WTC11 (cell line): Measurements from ENCODE around the gene GPR84. TPM values are rescaled to one million over a fixed set of nuclear protein-coding genes. Genes with fewer than 3 reads are reported as not detected.

Experiments
- ATAC-seq: fragments of 200-7000 bp; cut with Tn5 transposase; 2 replicates; pipeline ENCODE4 v1.10.0; 2021; ENCODE audit warnings: mild to moderate bottlenecking, moderate library complexity
- CTCF ChIA-PET: fragments of 300-600 bp; sonication (Branson Sonifier 250); formaldehyde crosslinking; loops from one replicate; lab custom pipeline; 2021; ENCODE audit warnings: antibody characterized with exemption; lab: Charles Lee
- POLR2A ChIA-PET: fragments of 350-600 bp; sonication (Branson Sonifier 250); formaldehyde crosslinking; loops from one replicate; lab custom pipeline; 2021; ENCODE audit warnings: antibody characterized with exemption; lab: Charles Lee
- DNase-seq: peaks from one replicate; pipeline ENCODE4 v3.0.0; 2021; ENCODE audit warnings: low spot score
- H3K27ac Mint-ChIP-seq: 2 replicates; pipeline ENCODE4 v1.8.0; 2021; ENCODE audit warnings: mixed read lengths
- H3K27me3 Mint-ChIP-seq: 2 replicates; pipeline ENCODE4 v1.8.0; 2021; ENCODE audit warnings: low read depth, mild to moderate bottlenecking, moderate library complexity, mixed read lengths
- H3K36me3 Mint-ChIP-seq: 2 replicates; pipeline ENCODE4 v1.8.0; 2021; ENCODE audit warnings: mixed read lengths
- H3K4me1 Mint-ChIP-seq: 2 replicates; pipeline ENCODE4 v1.8.0; 2022; ENCODE audit warnings: mixed read lengths
- H3K4me3 Mint-ChIP-seq: 2 replicates; pipeline ENCODE4 v1.8.0; 2021; ENCODE audit warnings: mild to moderate bottlenecking, moderate library complexity, mixed read lengths
- H3K9me3 Mint-ChIP-seq: 2 replicates; pipeline ENCODE4 v1.8.0; 2021; ENCODE audit warnings: mixed read lengths
- CBFB ChIP-seq: sonication (generic); formaldehyde crosslinking; IDR thresholded peaks from 2 replicates; pipeline ENCODE4 v1.8.1; 2022; ENCODE audit warnings: mild to moderate bottlenecking, low read depth, missing genetic modification reagents
- CREM ChIP-seq: sonication (generic); formaldehyde crosslinking; IDR thresholded peaks from 2 replicates; pipeline ENCODE4 v1.8.1; 2022; ENCODE audit warnings: mild to moderate bottlenecking, missing genetic modification reagents, moderate library complexity
- ETV6 ChIP-seq: sonication (generic); formaldehyde crosslinking; IDR thresholded peaks from 2 replicates; pipeline ENCODE4 v1.8.1; 2022; ENCODE audit warnings: mild to moderate bottlenecking, missing genetic modification reagents
- FOXK1 ChIP-seq: sonication (generic); formaldehyde crosslinking; IDR thresholded peaks from 2 replicates; pipeline ENCODE4 v1.8.0; 2022; ENCODE audit warnings: mild to moderate bottlenecking, moderate library complexity, missing genetic modification reagents
- GRHL2 ChIP-seq: fragments of 250-450 bp; sonication (Bioruptor Pico); IDR thresholded peaks from 2 replicates; pipeline ENCODE4 v1.8.0; 2022; ENCODE audit warnings: mild to moderate bottlenecking, moderate library complexity; ENCODE audit not compliant: insufficient replicate concordance, severe bottlenecking
- MAX ChIP-seq: sonication (generic); formaldehyde crosslinking; IDR thresholded peaks from 2 replicates; pipeline ENCODE4 v1.8.0; 2022; ENCODE audit warnings: mild to moderate bottlenecking, missing genetic modification reagents
- MYBL2 ChIP-seq: sonication (generic); formaldehyde crosslinking; IDR thresholded peaks from 2 replicates; pipeline ENCODE4 v1.8.1; 2023; ENCODE audit warnings: mild to moderate bottlenecking, moderate library complexity, missing genetic modification reagents
- PRDM15 ChIP-seq: sonication (generic); formaldehyde crosslinking; IDR thresholded peaks from 2 replicates; pipeline ENCODE4 v1.8.0; 2022; ENCODE audit warnings: missing genetic modification reagents
- SOX15 ChIP-seq: fragments of 250-450 bp; sonication (Bioruptor Pico); IDR thresholded peaks from 2 replicates; pipeline ENCODE4 v1.9.0; 2021; ENCODE audit warnings: mild to moderate bottlenecking
- TEAD4 ChIP-seq: sonication (generic); formaldehyde crosslinking; IDR thresholded peaks from 2 replicates; pipeline ENCODE4 v1.8.0; 2022; ENCODE audit warnings: mild to moderate bottlenecking, missing genetic modification reagents
- ZNF121 ChIP-seq: sonication (generic); formaldehyde crosslinking; IDR thresholded peaks from 2 replicates; pipeline ENCODE4 v1.8.0; 2023; ENCODE audit warnings: missing genetic modification reagents
- ZNF138 ChIP-seq: sonication (generic); formaldehyde crosslinking; conservative IDR thresholded peaks from 2 replicates; pipeline ENCODE4 v1.8.1; 2022; ENCODE audit warnings: mild to moderate bottlenecking, moderate library complexity, missing genetic modification reagents
- ZNF263 ChIP-seq: sonication (generic); formaldehyde crosslinking; IDR thresholded peaks from 2 replicates; pipeline ENCODE4 v1.8.1; 2022; ENCODE audit warnings: low read depth, mild to moderate bottlenecking, moderate library complexity, missing genetic modification reagents
- total RNA-seq: library from RNA; stranded (reverse); gene quantifications from 3 replicates; pipeline ENCODE4 v1.2.3, GENCODE V29; 2021
- TF ChIP-seq, protein P1 (sequence below): sonication (generic); formaldehyde crosslinking; IDR thresholded peaks from 2 replicates; pipeline ENCODE4 v1.8.1; 2023; ENCODE audit warnings: mild to moderate bottlenecking, missing genetic modification reagents
- TF ChIP-seq, protein P2 (sequence below): sonication (generic); formaldehyde crosslinking; IDR thresholded peaks from 2 replicates; pipeline ENCODE4 v1.8.1; 2022; ENCODE audit warnings: missing genetic modification reagents, borderline replicate concordance
- TF ChIP-seq, protein P3 (sequence below): fragments of 250-450 bp; sonication (Bioruptor Pico); IDR thresholded peaks from 2 replicates; pipeline ENCODE4 v2.1.2; 2022; ENCODE audit warnings: mild to moderate bottlenecking, moderate library complexity
- TF ChIP-seq, protein P4 (sequence below): fragments of 250-450 bp; sonication (Bioruptor Pico); IDR thresholded peaks from 2 replicates; pipeline ENCODE4 v1.9.0; 2021; ENCODE audit warnings: mild to moderate bottlenecking, borderline replicate concordance

Gene GPR84
- total RNA-seq, 1 experiment from 2014 or later = 0.13 TPM

GRCh38 chr12:54372113-54372806, 8.0 kb upstream of the GPR84 start:
- Mint-ChIP-seq H3K9me3 (no peaks in the 10 kb centered on the region), H3K4me3 (no peak overlapping the region), H3K36me3 (peaks cover 22% of the 10 kb centered on the region), H3K27me3 (peaks cover 34% of the 10 kb centered on the region), H3K27ac (no peak overlapping the region), H3K4me1 (peaks cover 24% of the 10 kb centered on the region)
- ATAC-seq (no peak), DNase-seq (no peak)
- TF ChIP-seq, protein P1, sequence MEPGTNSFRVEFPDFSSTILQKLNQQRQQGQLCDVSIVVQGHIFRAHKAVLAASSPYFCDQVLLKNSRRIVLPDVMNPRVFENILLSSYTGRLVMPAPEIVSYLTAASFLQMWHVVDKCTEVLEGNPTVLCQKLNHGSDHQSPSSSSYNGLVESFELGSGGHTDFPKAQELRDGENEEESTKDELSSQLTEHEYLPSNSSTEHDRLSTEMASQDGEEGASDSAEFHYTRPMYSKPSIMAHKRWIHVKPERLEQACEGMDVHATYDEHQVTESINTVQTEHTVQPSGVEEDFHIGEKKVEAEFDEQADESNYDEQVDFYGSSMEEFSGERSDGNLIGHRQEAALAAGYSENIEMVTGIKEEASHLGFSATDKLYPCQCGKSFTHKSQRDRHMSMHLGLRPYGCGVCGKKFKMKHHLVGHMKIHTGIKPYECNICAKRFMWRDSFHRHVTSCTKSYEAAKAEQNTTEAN (CRISPR knock-in tag) = no peak
- TF ChIP-seq ZNF121 = no peak
- CTCF ChIA-PET = interaction anchor here (0.5 to 2.9 kb wide), 2 partner anchors 13 to 46 kb away, joined by 4 to 67 read pairs; no protein-coding TSS in a partner anchor
- POLR2A ChIA-PET = no interaction called here

DNA sequence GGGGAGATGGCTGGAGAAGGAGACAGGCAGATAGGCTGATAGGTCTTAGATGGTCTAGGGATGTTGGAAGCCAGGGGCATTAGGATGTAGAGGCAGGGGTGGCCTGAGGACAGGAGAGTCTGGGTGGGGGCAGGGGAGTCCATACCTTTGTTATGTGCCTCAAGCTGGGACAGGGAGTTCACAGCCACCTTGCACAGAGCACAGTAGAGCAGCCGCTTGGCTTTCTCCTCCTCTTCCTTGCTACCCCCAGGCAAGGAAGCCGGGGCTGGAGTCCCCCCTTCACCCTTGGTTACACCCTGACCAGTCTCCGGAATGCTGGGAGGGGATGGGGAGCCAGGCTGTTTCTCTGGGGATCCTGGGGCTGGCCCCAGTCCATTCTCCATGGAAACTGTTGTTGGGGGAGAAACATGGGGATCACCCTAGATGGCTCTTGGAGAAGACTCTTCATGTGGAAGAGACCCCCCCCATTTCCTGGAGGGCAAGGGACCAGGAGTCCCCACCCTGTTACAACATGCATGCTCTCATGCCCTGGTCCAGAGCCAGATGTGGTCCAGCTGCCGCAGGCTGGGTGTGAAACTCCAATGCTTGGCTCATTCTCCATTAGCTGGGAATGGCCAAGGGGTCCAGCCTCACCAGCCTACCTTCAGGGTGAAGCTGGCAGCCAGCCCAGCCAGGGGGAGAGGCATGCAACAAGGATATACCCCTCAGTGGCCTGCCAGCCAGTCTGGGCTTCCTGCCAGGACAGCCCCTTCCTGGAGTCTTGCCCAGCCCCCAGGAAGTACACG, 7.2 kb upstream of the GPR84 start:
- peak overlapping the region; percentile 63; the same call in 1 of the 2 replicates for H3K4me3 Mint-ChIP-seq
- H3K27me3 Mint-ChIP-seq = peaks cover 34% of the 10 kb centered on the region
- ChIA-PET POLR2A (no interaction called here), CTCF (interaction anchor here (0.5 to 2.9 kb wide), 22 partner anchors 9 to 533 kb away, joined by 3 to 167 read pairs (median 8); partner anchors contain the start of genes NCKAP1L and ZNF385A)
- ATAC-seq (no peak), DNase-seq (no peak)
- peaks cover 20% of the 10 kb centered on the region for H3K36me3 Mint-ChIP-seq
- peaks cover 24% of the 10 kb centered on the region for H3K4me1 Mint-ChIP-seq
- no peaks in the 10 kb centered on the region for H3K9me3 Mint-ChIP-seq
- no peak for TF ChIP-seq MYBL2 (CRISPR knock-in tag)
- no peak for TF ChIP-seq SOX15 (CRISPR knock-in tag)
- TF ChIP-seq ETV6 (CRISPR knock-in tag) = no peak
- TF ChIP-seq, protein P2, sequence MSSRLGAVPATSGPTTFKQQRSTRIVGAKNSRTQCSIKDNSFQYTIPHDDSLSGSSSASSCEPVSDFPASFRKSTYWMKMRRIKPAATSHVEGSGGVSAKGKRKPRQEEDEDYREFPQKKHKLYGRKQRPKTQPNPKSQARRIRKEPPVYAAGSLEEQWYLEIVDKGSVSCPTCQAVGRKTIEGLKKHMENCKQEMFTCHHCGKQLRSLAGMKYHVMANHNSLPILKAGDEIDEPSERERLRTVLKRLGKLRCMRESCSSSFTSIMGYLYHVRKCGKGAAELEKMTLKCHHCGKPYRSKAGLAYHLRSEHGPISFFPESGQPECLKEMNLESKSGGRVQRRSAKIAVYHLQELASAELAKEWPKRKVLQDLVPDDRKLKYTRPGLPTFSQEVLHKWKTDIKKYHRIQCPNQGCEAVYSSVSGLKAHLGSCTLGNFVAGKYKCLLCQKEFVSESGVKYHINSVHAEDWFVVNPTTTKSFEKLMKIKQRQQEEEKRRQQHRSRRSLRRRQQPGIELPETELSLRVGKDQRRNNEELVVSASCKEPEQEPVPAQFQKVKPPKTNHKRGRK (CRISPR knock-in tag) = no peak
- TF ChIP-seq, protein P3, sequence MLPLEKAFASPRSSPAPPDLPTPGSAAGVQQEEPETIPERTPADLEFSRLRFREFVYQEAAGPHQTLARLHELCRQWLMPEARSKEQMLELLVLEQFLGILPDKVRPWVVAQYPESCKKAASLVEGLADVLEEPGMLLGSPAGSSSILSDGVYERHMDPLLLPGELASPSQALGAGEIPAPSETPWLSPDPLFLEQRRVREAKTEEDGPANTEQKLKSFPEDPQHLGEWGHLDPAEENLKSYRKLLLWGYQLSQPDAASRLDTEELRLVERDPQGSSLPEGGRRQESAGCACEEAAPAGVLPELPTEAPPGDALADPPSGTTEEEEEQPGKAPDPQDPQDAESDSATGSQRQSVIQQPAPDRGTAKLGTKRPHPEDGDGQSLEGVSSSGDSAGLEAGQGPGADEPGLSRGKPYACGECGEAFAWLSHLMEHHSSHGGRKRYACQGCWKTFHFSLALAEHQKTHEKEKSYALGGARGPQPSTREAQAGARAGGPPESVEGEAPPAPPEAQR (CRISPR knock-in tag) = no peak
- no peak for TF ChIP-seq FOXK1
- no peak for TF ChIP-seq CBFB (CRISPR knock-in tag)
- TF ChIP-seq CREM (CRISPR knock-in tag) = no peak
- TF ChIP-seq GRHL2 = no peak
- no peak for TF ChIP-seq ZNF263 (CRISPR knock-in tag)
- TF ChIP-seq MAX (CRISPR knock-in tag) = no peak
- TF ChIP-seq ZNF138 (CRISPR knock-in tag) = no peak
- no peak for TF ChIP-seq PRDM15 (CRISPR knock-in tag)
- TF ChIP-seq, protein P4, sequence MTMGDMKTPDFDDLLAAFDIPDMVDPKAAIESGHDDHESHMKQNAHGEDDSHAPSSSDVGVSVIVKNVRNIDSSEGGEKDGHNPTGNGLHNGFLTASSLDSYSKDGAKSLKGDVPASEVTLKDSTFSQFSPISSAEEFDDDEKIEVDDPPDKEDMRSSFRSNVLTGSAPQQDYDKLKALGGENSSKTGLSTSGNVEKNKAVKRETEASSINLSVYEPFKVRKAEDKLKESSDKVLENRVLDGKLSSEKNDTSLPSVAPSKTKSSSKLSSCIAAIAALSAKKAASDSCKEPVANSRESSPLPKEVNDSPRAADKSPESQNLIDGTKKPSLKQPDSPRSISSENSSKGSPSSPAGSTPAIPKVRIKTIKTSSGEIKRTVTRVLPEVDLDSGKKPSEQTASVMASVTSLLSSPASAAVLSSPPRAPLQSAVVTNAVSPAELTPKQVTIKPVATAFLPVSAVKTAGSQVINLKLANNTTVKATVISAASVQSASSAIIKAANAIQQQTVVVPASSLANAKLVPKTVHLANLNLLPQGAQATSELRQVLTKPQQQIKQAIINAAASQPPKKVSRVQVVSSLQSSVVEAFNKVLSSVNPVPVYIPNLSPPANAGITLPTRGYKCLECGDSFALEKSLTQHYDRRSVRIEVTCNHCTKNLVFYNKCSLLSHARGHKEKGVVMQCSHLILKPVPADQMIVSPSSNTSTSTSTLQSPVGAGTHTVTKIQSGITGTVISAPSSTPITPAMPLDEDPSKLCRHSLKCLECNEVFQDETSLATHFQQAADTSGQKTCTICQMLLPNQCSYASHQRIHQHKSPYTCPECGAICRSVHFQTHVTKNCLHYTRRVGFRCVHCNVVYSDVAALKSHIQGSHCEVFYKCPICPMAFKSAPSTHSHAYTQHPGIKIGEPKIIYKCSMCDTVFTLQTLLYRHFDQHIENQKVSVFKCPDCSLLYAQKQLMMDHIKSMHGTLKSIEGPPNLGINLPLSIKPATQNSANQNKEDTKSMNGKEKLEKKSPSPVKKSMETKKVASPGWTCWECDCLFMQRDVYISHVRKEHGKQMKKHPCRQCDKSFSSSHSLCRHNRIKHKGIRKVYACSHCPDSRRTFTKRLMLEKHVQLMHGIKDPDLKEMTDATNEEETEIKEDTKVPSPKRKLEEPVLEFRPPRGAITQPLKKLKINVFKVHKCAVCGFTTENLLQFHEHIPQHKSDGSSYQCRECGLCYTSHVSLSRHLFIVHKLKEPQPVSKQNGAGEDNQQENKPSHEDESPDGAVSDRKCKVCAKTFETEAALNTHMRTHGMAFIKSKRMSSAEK (CRISPR knock-in tag) = no peak
- TF ChIP-seq TEAD4 (CRISPR knock-in tag) = no peak
- no peak overlapping the region for H3K27ac Mint-ChIP-seq
